BJ (cell line): Measurements from ENCODE around the gene RASGRP4. TPM values are rescaled to one million over a fixed set of nuclear protein-coding genes. Genes with fewer than 3 reads are reported as not detected.

Source experiments
- CTCF ChIA-PET: fragments of 350-600 bp; formaldehyde crosslinking; extraction: SDS; loops from one replicate; lab custom pipeline; 2021; ENCODE audit warnings: antibody characterized with exemption, inconsistent platforms; lab: Yijun Ruan, JAX
- POLR2A ChIA-PET: fragments of 300-600 bp; sonication (Branson Sonifier 250); formaldehyde crosslinking; extraction: SDS; loops from one replicate; lab custom pipeline; 2021; ENCODE audit warnings: antibody characterized with exemption; lab: Charles Lee
- DNase-seq: peaks from one replicate; pipeline ENCODE4 v3.0.0-alpha.2; 2011; ENCODE audit warnings: low read depth
- H3K27me3 ChIP-seq: 2 replicates; pipeline ENCODE4 v1.6.0; 2011; ENCODE audit warnings: low read length; ENCODE audit not compliant: control insufficient read depth, insufficient read depth
- H3K36me3 ChIP-seq: 2 replicates; pipeline ENCODE4 v1.5.1; 2011; ENCODE audit warnings: low read length; ENCODE audit not compliant: control insufficient read depth, insufficient read depth
- H3K4me3 ChIP-seq: 2 replicates; pipeline ENCODE4 v1.5.1; 2011; ENCODE audit warnings: low read depth, mild to moderate bottlenecking, control low read depth, low read length
- polyA plus RNA-seq: library from polyadenylated mRNA; depleted of rRNA; stranded (reverse); fragments of >200 nt; gene quantifications from 2 replicates; pipeline ENCODE4 v1.2.3, GENCODE V29; 2011
- TF ChIP-seq, protein P1 (sequence below): IDR thresholded peaks from 2 replicates; pipeline ENCODE4 v1.5.1; 2011; ENCODE audit warnings: low read depth, mild to moderate bottlenecking, control low read depth, inconsistent platforms, low read length, moderate library complexity; ENCODE audit not compliant: insufficient read depth

Gene RASGRP4
- polyA plus RNA-seq, 1 experiment, result not detected

DNA sequence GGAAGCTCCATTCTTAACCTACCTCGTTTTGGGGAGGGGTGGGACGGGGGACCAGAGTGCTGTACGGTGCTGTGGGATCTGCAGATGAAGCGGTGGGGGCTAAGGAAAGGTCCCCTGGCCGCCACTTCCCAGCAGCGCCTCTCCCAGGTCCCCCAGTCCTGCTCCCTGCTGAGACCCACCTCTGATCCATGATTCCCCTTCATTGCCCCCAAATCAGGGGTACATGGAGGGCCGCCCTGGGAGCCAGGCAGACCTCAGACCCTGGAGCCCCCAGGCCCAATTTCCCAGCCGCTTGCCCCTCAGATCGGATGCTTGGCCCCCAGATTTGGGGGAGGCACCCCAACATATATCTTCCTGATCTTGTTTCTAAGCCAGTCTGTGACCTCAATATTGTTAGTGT is 26.9 kb downstream of the RASGRP4 start:
- Histone ChIP-seq H3K4me3 (no peak overlapping the region), H3K36me3 (peaks cover 2% of the 10 kb centered on the region), H3K27me3 (no peaks in the 10 kb centered on the region)
- no peak for DNase-seq
- CTCF ChIA-PET, result no interaction called here
- TF ChIP-seq, protein P1, sequence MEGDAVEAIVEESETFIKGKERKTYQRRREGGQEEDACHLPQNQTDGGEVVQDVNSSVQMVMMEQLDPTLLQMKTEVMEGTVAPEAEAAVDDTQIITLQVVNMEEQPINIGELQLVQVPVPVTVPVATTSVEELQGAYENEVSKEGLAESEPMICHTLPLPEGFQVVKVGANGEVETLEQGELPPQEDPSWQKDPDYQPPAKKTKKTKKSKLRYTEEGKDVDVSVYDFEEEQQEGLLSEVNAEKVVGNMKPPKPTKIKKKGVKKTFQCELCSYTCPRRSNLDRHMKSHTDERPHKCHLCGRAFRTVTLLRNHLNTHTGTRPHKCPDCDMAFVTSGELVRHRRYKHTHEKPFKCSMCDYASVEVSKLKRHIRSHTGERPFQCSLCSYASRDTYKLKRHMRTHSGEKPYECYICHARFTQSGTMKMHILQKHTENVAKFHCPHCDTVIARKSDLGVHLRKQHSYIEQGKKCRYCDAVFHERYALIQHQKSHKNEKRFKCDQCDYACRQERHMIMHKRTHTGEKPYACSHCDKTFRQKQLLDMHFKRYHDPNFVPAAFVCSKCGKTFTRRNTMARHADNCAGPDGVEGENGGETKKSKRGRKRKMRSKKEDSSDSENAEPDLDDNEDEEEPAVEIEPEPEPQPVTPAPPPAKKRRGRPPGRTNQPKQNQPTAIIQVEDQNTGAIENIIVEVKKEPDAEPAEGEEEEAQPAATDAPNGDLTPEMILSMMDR, result no peak
- POLR2A ChIA-PET, result no interaction called here

DNA sequence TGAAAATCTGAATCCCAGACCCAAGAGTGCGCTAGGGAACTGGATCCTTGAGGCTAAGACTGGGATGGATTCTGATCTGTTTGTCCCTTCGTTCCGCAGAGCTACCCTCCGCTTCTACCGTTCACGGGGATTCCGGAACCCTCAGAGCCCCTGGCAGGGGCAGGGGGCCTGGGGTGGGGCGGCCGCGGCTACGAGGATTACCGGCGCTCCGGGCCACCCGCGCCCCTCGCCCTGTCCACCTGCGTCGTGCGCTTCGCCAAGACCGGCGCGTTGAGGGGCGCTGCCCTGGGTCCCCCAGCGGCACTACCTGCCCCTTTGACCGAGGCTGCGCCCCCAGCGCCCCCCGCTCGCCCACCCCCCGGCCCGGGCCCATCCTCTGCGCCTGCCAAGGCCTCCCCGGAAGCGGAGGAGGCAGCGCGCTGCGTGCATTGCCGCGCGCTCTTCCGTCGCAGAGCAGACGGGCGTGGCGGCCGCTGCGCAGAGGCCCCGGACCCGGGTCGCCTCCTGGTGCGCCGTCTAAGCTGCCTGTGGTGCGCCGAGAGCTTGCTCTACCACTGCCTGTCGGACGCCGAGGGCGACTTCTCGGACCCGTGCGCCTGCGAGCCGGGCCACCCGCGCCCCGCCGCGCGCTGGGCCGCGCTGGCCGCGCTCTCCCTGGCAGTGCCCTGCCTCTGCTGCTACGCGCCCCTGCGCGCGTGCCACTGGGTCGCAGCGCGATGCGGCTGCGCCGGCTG is 30.5 kb downstream of the RASGRP4 start:
- ChIA-PET POLR2A (no interaction called here), CTCF (no interaction called here)
- no peaks in the 10 kb centered on the region for H3K27me3 ChIP-seq
- no peak overlapping the region for H3K4me3 ChIP-seq
- TF ChIP-seq, protein P1, result no peak
- peaks cover 10% of the 10 kb centered on the region for H3K36me3 ChIP-seq
- DNase-seq, result no peak

DNA sequence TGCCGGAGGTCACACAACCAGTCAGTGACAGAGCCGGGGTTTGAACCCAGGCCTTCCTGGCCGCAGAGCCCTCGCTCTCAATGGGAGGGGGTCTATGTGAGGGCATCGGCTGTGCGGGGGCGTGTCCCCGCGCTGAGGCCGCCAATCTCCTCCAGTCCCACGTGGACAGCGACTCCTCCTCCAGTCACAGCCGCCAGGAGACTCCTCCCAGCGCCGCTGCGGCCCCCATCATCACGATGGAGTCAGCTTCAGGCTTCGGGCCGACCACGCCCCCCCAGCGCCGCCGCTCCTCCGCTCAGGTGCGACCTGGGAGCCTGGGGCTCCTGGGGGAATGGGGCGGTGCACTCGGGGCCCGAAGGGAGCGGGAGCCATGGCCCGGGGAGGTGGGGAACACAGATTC is 31.5 kb downstream of the RASGRP4 start:
- H3K36me3 ChIP-seq, result peaks cover 10% of the 10 kb centered on the region
- TF ChIP-seq, protein P1, result no peak
- H3K4me3 ChIP-seq, result no peak overlapping the region
- POLR2A ChIA-PET, result no interaction called here
- CTCF ChIA-PET, result interaction anchor here (4.2 kb wide), 1 partner anchor 8 kb away, joined by 20 read pairs; the partner anchor contains the start of gene FAM98C
- DNase-seq, result no peak
- no peaks in the 10 kb centered on the region for H3K27me3 ChIP-seq

DNA sequence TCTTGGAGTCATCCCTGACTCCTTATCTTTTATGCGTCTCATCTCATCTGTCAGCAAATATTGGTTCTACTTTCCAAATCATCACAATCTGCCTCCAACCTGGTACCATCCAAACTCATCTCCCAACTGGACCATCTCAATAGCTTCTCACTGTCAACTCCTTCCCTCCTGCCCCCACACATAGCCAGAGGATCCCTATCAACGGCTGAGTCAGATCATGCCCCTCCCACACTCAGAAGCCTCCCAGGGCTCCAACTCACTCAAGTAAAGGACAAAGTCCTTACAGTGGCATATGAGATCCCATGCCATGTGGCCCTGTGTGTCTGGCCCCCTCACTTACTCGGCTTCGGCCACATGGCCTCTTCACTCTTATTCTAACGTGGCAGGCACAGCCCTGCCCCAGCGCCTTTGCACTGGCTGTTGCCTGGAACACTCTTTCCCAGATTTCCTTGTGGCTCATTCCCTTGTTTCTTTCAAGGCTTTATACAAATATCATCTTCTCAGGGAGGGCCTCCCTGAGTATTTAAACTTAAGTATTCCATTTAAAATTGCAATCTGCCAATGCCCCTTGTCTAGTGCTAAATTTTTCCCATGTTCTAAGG is 33.2 kb downstream of the RASGRP4 start:
- no peaks in the 10 kb centered on the region for H3K27me3 ChIP-seq
- H3K36me3 ChIP-seq, result peaks cover 10% of the 10 kb centered on the region
- CTCF ChIA-PET, result interaction anchor here (4.2 kb wide), 1 partner anchor 10 kb away, joined by 20 read pairs; the partner anchor contains the start of gene FAM98C
- no peak overlapping the region for H3K4me3 ChIP-seq
- POLR2A ChIA-PET, result no interaction called here
- TF ChIP-seq, protein P1, result no peak
- DNase-seq, result no peak

DNA sequence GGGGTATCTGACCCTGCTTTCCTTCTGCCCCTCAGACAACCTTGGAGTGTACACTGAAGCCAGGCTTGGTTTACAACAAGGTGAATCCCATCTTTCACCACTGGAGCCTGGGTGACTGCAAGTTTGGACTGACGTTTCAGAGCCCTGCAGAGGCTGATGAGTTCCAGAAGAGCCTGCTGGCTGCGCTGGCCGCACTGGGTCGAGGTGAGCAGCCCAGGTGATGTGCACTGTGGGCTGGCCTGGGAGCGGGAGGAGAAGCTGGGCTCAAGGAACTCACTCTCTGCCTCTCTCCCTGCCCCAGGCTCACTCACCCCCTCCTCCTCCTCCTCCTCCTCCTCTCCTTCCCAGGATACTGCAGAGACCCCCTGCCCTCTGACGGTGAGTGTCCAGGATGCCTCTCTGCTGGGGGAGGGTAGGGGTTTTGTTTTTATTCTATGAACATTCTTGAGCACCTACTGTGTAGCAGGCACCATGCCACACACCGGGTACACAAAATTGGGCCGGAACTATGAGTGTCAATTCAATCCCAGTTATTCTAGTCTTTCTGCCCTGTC is 34.0 kb downstream of the RASGRP4 start:
- ChIA-PET POLR2A (no interaction called here), CTCF (interaction anchor here (1.2 to 4.2 kb wide), 2 partner anchors 11 to 490 kb away, joined by 4 to 20 read pairs; partner anchors contain the start of gene FAM98C)
- H3K4me3 ChIP-seq, result no peak overlapping the region

More for the DNA sequence above, 34.0 kb downstream of the RASGRP4 start:
- no peak for DNase-seq
- TF ChIP-seq, protein P1, result no peak
- Histone ChIP-seq H3K27me3 (no peaks in the 10 kb centered on the region), H3K36me3 (peaks cover 10% of the 10 kb centered on the region)
